Activated CD8-positive, alpha-beta T cell treated with anti-CD3 and anti-CD28 coated beads for 36 hours (primary cell): ENCODE data around the gene IL13. TPM values are rescaled to one million over a fixed set of nuclear protein-coding genes. Genes with fewer than 3 reads are reported as not detected.

Source experiments
- ATAC-seq: fragments of 200-7000 bp; cut with Tn5 transposase; one replicate; pipeline ENCODE4 v1.10.0; 2021; ENCODE audit warnings: mild to moderate bottlenecking, moderate library complexity
- CTCF ChIA-PET: fragments of 350-600 bp; sonication (Branson Sonifier 250); formaldehyde crosslinking; loops from one replicate; lab custom pipeline; 2021; ENCODE audit warnings: antibody characterized with exemption; lab: Charles Lee
- POLR2A ChIA-PET: fragments of 350-600 bp; sonication (Branson Sonifier 250); formaldehyde crosslinking; loops from one replicate; lab custom pipeline; 2021; ENCODE audit warnings: antibody characterized with exemption; lab: Charles Lee
- DNase-seq: peaks from one replicate; pipeline ENCODE4 v3.0.0-alpha.2; 2020
- H3K27ac Mint-ChIP-seq: one replicate; pipeline ENCODE4 v1.8.0; 2021; ENCODE audit warnings: mild to moderate bottlenecking, mixed read lengths
- H3K27me3 Mint-ChIP-seq: one replicate; pipeline ENCODE4 v1.8.0; 2021; ENCODE audit warnings: mixed read lengths
- H3K36me3 Mint-ChIP-seq: one replicate; pipeline ENCODE4 v1.8.0; 2021; ENCODE audit warnings: low read depth, mixed read lengths
- H3K4me1 Mint-ChIP-seq: one replicate; pipeline ENCODE4 v1.8.0; 2021; ENCODE audit warnings: low read depth, mixed read lengths
- H3K4me3 Mint-ChIP-seq: one replicate; pipeline ENCODE4 v1.8.0; 2021; ENCODE audit warnings: mild to moderate bottlenecking, moderate library complexity, mixed read lengths
- H3K9me3 Mint-ChIP-seq: one replicate; pipeline ENCODE4 v1.8.0; 2021; ENCODE audit warnings: mixed read lengths
- intact Hi-C: fragments of 100-400 bp; cut with micrococcal nuclease; formaldehyde crosslinking; loops from one replicate; pipeline ENCODE4 v1.10.0; 2022
- total RNA-seq, 2 experiments: library from RNA; stranded (reverse); gene quantifications; one replicate each; pipeline ENCODE4 v1.2.3, GENCODE V29; 2021
- TF ChIP-seq, protein P1 (sequence below): fragments of 200-600 bp; IDR thresholded peaks from one replicate; pipeline ENCODE4 v1.8.0; 2022; ENCODE audit warnings: antibody characterized with exemption, mild to moderate bottlenecking

The IL13 gene
- total RNA-seq, 2 experiments from 2014 or later: 4.8 to 6.5 TPM

DNA sequence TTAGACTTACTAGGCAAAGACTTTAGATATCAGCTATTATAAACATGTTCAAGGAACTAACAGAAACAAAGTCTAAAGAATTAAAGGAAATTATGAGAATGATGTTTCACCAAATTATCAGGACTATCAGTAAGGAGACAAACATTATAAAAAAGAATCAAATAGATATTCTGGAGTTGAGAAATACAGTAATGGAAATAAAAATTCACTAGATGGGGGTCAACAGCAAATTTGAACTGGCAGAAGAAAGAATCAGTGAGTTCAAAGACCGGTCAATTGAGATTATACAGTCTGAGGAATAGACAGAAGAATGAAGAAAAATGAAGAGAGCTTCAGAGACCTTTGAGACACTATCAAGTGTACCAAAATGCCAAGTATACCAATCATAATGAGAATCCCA is 9.6 kb upstream of the IL13 start:
- intact Hi-C loops: no loop called here
- Mint-ChIP-seq H3K36me3 (peaks cover 27% of the 10 kb centered on the region), H3K27me3 (peaks cover 11% of the 10 kb centered on the region), H3K27ac (no peak overlapping the region), H3K4me3 (no peak overlapping the region), H3K9me3 (peaks cover 23% of the 10 kb centered on the region), H3K4me1 (peaks cover 12% of the 10 kb centered on the region)
- DNase-seq: no peak
- ChIA-PET POLR2A (interaction anchor here (1.2 kb wide), 2 partner anchors 9 to 109 kb away, joined by 3 read pairs; no protein-coding TSS in a partner anchor), CTCF (interaction anchor here (1.2 to 1.6 kb wide), 2 partner anchors 10 to 11 kb away, joined by 4 to 5 read pairs; no protein-coding TSS in a partner anchor)
- ATAC-seq: no peak
- TF ChIP-seq, protein P1, sequence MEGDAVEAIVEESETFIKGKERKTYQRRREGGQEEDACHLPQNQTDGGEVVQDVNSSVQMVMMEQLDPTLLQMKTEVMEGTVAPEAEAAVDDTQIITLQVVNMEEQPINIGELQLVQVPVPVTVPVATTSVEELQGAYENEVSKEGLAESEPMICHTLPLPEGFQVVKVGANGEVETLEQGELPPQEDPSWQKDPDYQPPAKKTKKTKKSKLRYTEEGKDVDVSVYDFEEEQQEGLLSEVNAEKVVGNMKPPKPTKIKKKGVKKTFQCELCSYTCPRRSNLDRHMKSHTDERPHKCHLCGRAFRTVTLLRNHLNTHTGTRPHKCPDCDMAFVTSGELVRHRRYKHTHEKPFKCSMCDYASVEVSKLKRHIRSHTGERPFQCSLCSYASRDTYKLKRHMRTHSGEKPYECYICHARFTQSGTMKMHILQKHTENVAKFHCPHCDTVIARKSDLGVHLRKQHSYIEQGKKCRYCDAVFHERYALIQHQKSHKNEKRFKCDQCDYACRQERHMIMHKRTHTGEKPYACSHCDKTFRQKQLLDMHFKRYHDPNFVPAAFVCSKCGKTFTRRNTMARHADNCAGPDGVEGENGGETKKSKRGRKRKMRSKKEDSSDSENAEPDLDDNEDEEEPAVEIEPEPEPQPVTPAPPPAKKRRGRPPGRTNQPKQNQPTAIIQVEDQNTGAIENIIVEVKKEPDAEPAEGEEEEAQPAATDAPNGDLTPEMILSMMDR: no peak

DNA sequence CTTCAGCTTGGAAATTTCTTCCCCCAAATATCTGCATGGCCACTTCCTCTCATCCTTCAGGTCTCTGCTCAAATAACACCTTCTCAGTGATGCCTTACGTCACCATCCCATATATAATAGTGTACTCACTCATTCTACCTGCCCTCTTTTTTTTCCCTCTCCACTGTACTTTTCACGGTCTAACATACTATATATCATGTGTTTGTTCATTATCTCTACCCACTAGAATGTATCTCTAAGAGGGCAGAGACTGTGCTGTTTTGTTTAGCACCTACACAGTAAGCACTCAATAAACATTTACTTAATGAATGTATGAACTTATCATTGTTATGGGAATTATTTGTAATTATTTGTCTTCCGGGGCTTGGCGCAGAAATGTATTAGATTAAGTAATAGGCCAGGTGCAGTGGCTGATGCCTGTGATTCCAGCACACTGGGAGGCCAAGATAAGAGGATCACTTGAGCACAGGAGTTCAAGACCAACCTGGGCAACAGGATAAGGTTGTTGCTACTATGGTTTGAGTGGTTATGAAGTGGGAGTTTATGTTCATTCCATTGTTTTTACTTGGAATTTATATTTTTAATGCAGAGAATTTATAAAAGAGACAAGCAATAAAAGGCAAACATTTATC is 6.0 kb upstream of the IL13 start:
- DNase-seq: no peak
- CTCF ChIA-PET: no interaction called here
- peaks cover 13% of the 10 kb centered on the region for H3K36me3 Mint-ChIP-seq
- no peak overlapping the region for H3K4me3 Mint-ChIP-seq
- POLR2A ChIA-PET: no interaction called here
- peaks cover 29% of the 10 kb centered on the region for H3K27me3 Mint-ChIP-seq
- intact Hi-C loops: no loop called here
- peaks cover 17% of the 10 kb centered on the region for H3K4me1 Mint-ChIP-seq
- TF ChIP-seq, protein P1: no peak
- peaks cover 23% of the 10 kb centered on the region for H3K9me3 Mint-ChIP-seq
- no peak for ATAC-seq
- H3K27ac Mint-ChIP-seq: no peak overlapping the region

DNA sequence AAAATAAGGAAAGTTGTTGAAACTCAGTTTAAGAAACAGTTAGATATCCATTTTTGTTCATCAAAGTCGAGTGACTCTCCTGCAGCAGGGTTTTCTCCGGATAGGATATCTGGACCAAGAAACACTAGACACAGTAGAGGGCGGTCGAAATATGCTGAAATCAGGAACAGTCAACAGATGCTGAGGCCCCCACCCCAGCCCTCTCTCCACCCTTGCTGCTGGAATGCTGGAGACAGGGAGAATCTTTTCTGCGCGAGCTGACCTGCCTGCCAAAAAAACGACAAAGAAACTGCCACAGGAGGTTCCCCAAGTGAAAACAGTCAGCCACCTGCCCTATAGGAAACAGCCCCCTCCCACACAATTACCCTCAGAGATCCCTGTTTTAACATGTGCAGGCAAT is 4.3 kb upstream of the IL13 start:
- no peak overlapping the region for H3K4me3 Mint-ChIP-seq
- POLR2A ChIA-PET: no interaction called here
- DNase-seq (no peak), ATAC-seq (no peak)
- H3K9me3 Mint-ChIP-seq: peaks cover 8% of the 10 kb centered on the region
- CTCF ChIA-PET: interaction anchor here (0.7 kb wide), 1 partner anchor 127 kb away, joined by 3 read pairs; no protein-coding TSS in a partner anchor
- peaks cover 38% of the 10 kb centered on the region for H3K27me3 Mint-ChIP-seq
- intact Hi-C loops: no loop called here
- peaks cover 2% of the 10 kb centered on the region for H3K36me3 Mint-ChIP-seq
- TF ChIP-seq, protein P1: no peak
- H3K4me1 Mint-ChIP-seq: peaks cover 29% of the 10 kb centered on the region
- H3K27ac Mint-ChIP-seq: no peak overlapping the region

DNA sequence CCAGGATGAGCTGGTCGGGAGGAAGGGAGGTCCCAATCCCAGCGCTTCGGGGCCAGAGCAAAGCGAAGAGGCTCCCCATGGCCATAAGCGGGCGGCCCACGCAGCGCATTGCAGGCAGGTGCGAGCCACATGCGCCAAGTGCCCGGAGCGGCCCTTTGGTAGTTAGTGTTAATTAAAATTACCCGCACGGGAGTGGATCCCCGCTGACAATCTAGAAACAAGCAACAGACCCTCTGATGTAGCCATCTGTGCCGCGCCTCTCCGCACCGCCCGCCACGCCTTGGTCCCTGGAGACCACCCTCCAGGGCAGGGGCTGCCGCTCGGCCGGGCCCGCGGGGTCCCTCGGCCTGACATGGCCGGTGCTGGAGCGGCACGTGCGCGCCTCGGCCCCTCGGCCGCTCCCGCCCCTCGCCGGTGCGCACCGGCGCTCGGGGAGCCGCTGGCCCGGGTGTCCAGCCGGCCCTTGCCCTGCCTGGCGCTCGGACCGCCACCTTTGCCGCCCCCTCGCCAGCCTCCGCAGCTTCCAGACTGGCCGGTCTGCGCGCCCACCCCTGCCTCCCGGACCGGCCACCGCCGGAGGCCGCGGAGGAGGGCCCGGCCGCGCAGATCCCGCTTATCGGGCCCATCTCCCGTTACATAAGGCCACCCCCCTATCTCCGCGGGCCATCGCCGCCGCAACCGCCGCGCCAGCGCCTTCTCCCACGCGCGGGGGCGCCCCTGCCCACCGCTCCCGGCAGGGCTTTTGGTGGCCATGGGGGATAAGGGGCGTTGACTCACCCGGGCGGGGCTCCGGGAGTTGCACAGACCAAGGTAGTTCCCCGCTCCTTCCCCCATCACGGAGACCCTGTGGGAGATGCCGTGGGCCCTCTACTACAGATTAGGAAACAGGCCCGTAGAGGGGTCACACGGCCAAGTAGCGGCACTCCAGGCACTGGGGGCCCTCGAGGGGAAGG is 1.9 kb upstream of the IL13 start:
- TF ChIP-seq, protein P1: no peak
- Mint-ChIP-seq H3K4me3 (peak overlapping the region; percentile 55), H3K4me1 (peaks cover 38% of the 10 kb centered on the region), H3K27ac (peak overlapping the region; percentile 57), H3K36me3 (no peaks in the 10 kb centered on the region), H3K9me3 (peaks cover 2% of the 10 kb centered on the region), H3K27me3 (peaks cover 38% of the 10 kb centered on the region)
- intact Hi-C loops: no loop called here
- ATAC-seq (peak; percentile 66), DNase-seq (peak; percentile 69)
- ChIA-PET CTCF (no interaction called here), POLR2A (interaction anchor here (0.6 to 9.9 kb wide), 3 partner anchors 11 to 737 kb away, joined by 4 to 102 read pairs (median 4); no protein-coding TSS in a partner anchor)
